ENCODE data around the gene ACTL8. TPM values are rescaled to one million over a fixed set of nuclear protein-coding genes. Genes with fewer than 3 reads are reported as not detected.

The ACTL8 gene
- total and polyA plus RNA-seq, 2 donors (not counting 1 experiment from before 2014, with no cell fraction given), result 0.15 TPM; not detected in 1

DNA sequence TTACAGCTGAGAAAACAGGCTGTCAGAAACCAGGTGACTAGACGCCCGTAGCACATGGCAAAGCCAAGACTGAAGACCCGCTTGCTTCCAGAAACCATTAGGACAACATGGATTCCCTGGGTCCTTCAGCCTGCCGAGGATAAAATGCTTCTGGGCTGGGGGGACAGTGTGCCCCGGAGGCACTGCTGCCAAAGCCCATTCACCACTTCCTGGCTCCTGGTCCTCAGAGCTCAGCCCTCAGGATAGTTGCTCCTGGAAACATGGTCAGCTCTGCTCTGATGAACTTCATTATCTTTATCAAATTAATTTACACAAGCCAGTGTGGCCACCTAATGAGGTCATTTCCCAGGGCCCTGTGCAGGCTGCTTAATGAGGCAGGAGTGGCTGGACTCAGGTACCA, 41.1 kb upstream of the ACTL8 start:
- no peak for DNase-seq (ENCODE audit: low read depth in 2 of 2)
- Histone ChIP-seq H3K36me3 (ENCODE audit: control insufficient read depth, insufficient read depth, low read length) (no peaks in the 10 kb centered on the region), H3K79me2 (ENCODE audit: control insufficient read depth, insufficient read depth, low read length) (no peaks in the 10 kb centered on the region), H3K27me3 (ENCODE audit: control insufficient read depth, insufficient read depth, low read length) (no peaks in the 10 kb centered on the region), H3K4me3 (replicated peaks in 1 of 4; ENCODE audit: control extremely low read depth in 1 of 4, insufficient read depth in 1 of 4, low read depth in 3 of 4, low read length in 4 of 4) (no peak overlapping the region), H2AFZ (ENCODE audit: low read length) (no peak overlapping the region), H3K9me3 (ENCODE audit: control insufficient read depth, insufficient read depth, low read depth, low read length) (no peaks in the 10 kb centered on the region), H3K4me2 (ENCODE audit: extremely low read depth, insufficient read depth, low read length) (no peak overlapping the region), H4K20me1 (ENCODE audit: control insufficient read depth, extremely low read depth, insufficient read depth, low read length) (no peaks in the 10 kb centered on the region), H3K9ac (ENCODE audit: insufficient read depth, low read length) (no peak overlapping the region), H3K4me1 (ENCODE audit: control insufficient read depth, extremely low read depth, insufficient read depth, low read length) (no peaks in the 10 kb centered on the region), H3K27ac (ENCODE audit: insufficient read depth, low read length) (no peak overlapping the region)
- TF ChIP-seq CTCF (conservative IDR thresholded peaks at IDR 0.05 in 1 of 2, IDR thresholded peaks at IDR 0.05 in 1 of 2; ENCODE audit: low read depth in 1 of 2, low read length in 2 of 2) (no peak), EZH2 (IDR thresholded peaks at IDR 0.05; ENCODE audit: low read length, missing control alignments) (no peak)

- H3K79me2 ChIP-seq (ENCODE audit: control insufficient read depth, insufficient read depth, low read length), result no peaks in the 10 kb centered on the region
- H3K9ac ChIP-seq (ENCODE audit: insufficient read depth, low read length), result no peak overlapping the region
- H3K27ac ChIP-seq (ENCODE audit: insufficient read depth, low read length), result no peak overlapping the region
- DNase-seq (ENCODE audit: low read depth in 2 of 2), result no peak
- H3K27me3 ChIP-seq (ENCODE audit: control insufficient read depth, insufficient read depth, low read length), result no peaks in the 10 kb centered on the region
- no peak overlapping the region for H3K4me2 ChIP-seq (ENCODE audit: extremely low read depth, insufficient read depth, low read length)
- no peak overlapping the region for H3K4me3 ChIP-seq (replicated peaks in 1 of 4; ENCODE audit: control extremely low read depth in 1 of 4, insufficient read depth in 1 of 4, low read depth in 3 of 4, low read length in 4 of 4)
- TF ChIP-seq EZH2 (IDR thresholded peaks at IDR 0.05; ENCODE audit: low read length, missing control alignments), result no peak
- no peaks in the 10 kb centered on the region for H3K9me3 ChIP-seq (ENCODE audit: control insufficient read depth, insufficient read depth, low read depth, low read length)
- no peaks in the 10 kb centered on the region for H4K20me1 ChIP-seq (ENCODE audit: control insufficient read depth, extremely low read depth, insufficient read depth, low read length)
- H3K36me3 ChIP-seq (ENCODE audit: control insufficient read depth, insufficient read depth, low read length), result no peaks in the 10 kb centered on the region
- no peaks in the 10 kb centered on the region for H3K4me1 ChIP-seq (ENCODE audit: control insufficient read depth, extremely low read depth, insufficient read depth, low read length)
- no peak overlapping the region for H2AFZ ChIP-seq (ENCODE audit: low read length)
Measured at GRCh38 chr1:17717594-17718535, 37.3 kb upstream of the ACTL8 start.

- no peaks in the 10 kb centered on the region for H3K27me3 ChIP-seq (ENCODE audit: control insufficient read depth, insufficient read depth, low read length)
- peak in 1 of 2 donors; percentile 59 for DNase-seq (ENCODE audit: low read depth in 2 of 2)
- H4K20me1 ChIP-seq (ENCODE audit: control insufficient read depth, extremely low read depth, insufficient read depth, low read length), result no peaks in the 10 kb centered on the region
- H3K36me3 ChIP-seq (ENCODE audit: control insufficient read depth, insufficient read depth, low read length), result no peaks in the 10 kb centered on the region
- no peak overlapping the region for H3K27ac ChIP-seq (ENCODE audit: insufficient read depth, low read length)
- no peak overlapping the region for H3K4me2 ChIP-seq (ENCODE audit: extremely low read depth, insufficient read depth, low read length)
- no peaks in the 10 kb centered on the region for H3K4me1 ChIP-seq (ENCODE audit: control insufficient read depth, extremely low read depth, insufficient read depth, low read length)
- H2AFZ ChIP-seq (ENCODE audit: low read length), result no peak overlapping the region
- no peak for TF ChIP-seq EZH2 (IDR thresholded peaks at IDR 0.05; ENCODE audit: low read length, missing control alignments)
- no peaks in the 10 kb centered on the region for H3K9me3 ChIP-seq (ENCODE audit: control insufficient read depth, insufficient read depth, low read depth, low read length)
- H3K79me2 ChIP-seq (ENCODE audit: control insufficient read depth, insufficient read depth, low read length), result no peaks in the 10 kb centered on the region
- H3K9ac ChIP-seq (ENCODE audit: insufficient read depth, low read length), result no peak overlapping the region
- H3K4me3 ChIP-seq (replicated peaks in 1 of 4; ENCODE audit: control extremely low read depth in 1 of 4, insufficient read depth in 1 of 4, low read depth in 3 of 4, low read length in 4 of 4), result no peak overlapping the region
Measured at GRCh38 chr1:17719874-17720273, 35.3 kb upstream of the ACTL8 start.

GRCh38 chr1:17721444-17721843, 33.7 kb upstream of the ACTL8 start:
- no peak for TF ChIP-seq EZH2 (IDR thresholded peaks at IDR 0.05; ENCODE audit: low read length, missing control alignments)
- TF ChIP-seq CTCF (conservative IDR thresholded peaks at IDR 0.05 in 1 of 2, IDR thresholded peaks at IDR 0.05 in 1 of 2; ENCODE audit: low read depth in 1 of 2, low read length in 2 of 2), result no peak
- no peaks in the 10 kb centered on the region for H3K36me3 ChIP-seq (ENCODE audit: control insufficient read depth, insufficient read depth, low read length)
- DNase-seq (ENCODE audit: low read depth in 2 of 2), result no peak
- H3K9me3 ChIP-seq (ENCODE audit: control insufficient read depth, insufficient read depth, low read depth, low read length), result no peaks in the 10 kb centered on the region
- no peak overlapping the region for H3K4me3 ChIP-seq (replicated peaks in 1 of 4; ENCODE audit: control extremely low read depth in 1 of 4, insufficient read depth in 1 of 4, low read depth in 3 of 4, low read length in 4 of 4)
- H3K4me1 ChIP-seq (ENCODE audit: control insufficient read depth, extremely low read depth, insufficient read depth, low read length), result no peaks in the 10 kb centered on the region
- no peaks in the 10 kb centered on the region for H3K79me2 ChIP-seq (ENCODE audit: control insufficient read depth, insufficient read depth, low read length)
- H3K27me3 ChIP-seq (ENCODE audit: control insufficient read depth, insufficient read depth, low read length), result no peaks in the 10 kb centered on the region
- H3K4me2 ChIP-seq (ENCODE audit: extremely low read depth, insufficient read depth, low read length), result no peak overlapping the region
- no peak overlapping the region for H3K27ac ChIP-seq (ENCODE audit: insufficient read depth, low read length)
- no peaks in the 10 kb centered on the region for H4K20me1 ChIP-seq (ENCODE audit: control insufficient read depth, extremely low read depth, insufficient read depth, low read length)
- no peak overlapping the region for H3K9ac ChIP-seq (ENCODE audit: insufficient read depth, low read length)
- H2AFZ ChIP-seq (ENCODE audit: low read length), result no peak overlapping the region
